Measurements from ENCODE around the gene PSMF1. TPM values are rescaled to one million over a fixed set of nuclear protein-coding genes. Genes with fewer than 3 reads are reported as not detected.

Gene PSMF1
- total and polyA plus RNA-seq, 2 donors (not counting 3 experiments of a cell fraction or from before 2014, with no cell fraction given) = 142 to 354 TPM

DNA sequence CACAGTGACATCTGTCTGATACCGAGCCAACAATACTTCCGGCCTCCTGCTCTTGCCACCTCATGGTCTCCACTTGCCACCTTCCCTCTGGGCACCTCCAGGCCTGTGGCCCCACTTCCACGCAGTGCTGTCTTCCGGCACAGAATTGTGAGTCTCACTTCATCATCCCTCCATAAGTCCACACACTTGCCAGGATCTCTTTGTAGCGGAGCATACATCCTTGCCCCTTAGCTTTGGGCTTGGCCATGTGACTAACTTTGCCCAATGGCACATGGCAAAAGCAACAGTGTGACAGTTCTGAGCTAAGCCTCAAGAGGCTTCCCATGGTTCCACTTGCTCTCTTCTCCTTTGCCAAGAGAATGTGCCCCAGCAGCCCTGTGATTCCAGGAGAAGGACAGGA, 80.3 kb downstream of the PSMF1 start:
- no peak for FAIRE-seq
- POLR2A ChIA-PET = no interaction called here
- Histone ChIP-seq H3K27ac (ENCODE audit: insufficient read depth, low read depth, low read length) (no peak overlapping the region), H3K79me2 (ENCODE audit: control insufficient read depth, insufficient read depth, low read length) (no peaks in the 10 kb centered on the region), H2AFZ (ENCODE audit: low read depth, low read length) (no peak overlapping the region), H3K9me3 (replicated peaks; ENCODE audit: control insufficient read depth, insufficient read depth, low read length) (no peaks in the 10 kb centered on the region), H3K27me3 (ENCODE audit: control insufficient read depth in 2 of 2, insufficient read depth in 2 of 2, low read length in 2 of 2) (peaks cover 6 to 13% of the 10 kb centered on the region in 2 experiments), H3K4me1 (ENCODE audit: control insufficient read depth, extremely low read depth, insufficient read depth, low read length) (no peaks in the 10 kb centered on the region), H3K4me2 (ENCODE audit: insufficient read depth, low read length) (no peak overlapping the region), H3K9me1 (replicated peaks; ENCODE audit: control insufficient read depth, extremely low read depth, insufficient read depth, low read length) (no peaks in the 10 kb centered on the region), H3K9ac (replicated peaks; ENCODE audit: extremely low read depth, insufficient read depth, low read length) (no peak overlapping the region), H4K20me1 (replicated peaks; ENCODE audit: control insufficient read depth, extremely low read depth, insufficient read depth, low read length) (no peaks in the 10 kb centered on the region), H3K4me3 (replicated peaks in 1 of 3; ENCODE audit: insufficient read depth in 1 of 3, low read depth in 1 of 3, low read length in 3 of 3) (no peak overlapping the region), H3K36me3 (ENCODE audit: control insufficient read depth in 2 of 2, extremely low read depth in 1 of 2, insufficient read depth in 2 of 2, low read length in 2 of 2) (no peaks in the 10 kb centered on the region)
- dilution Hi-C loops (cut with MboI; ENCODE audit: extremely low pct_ligation_motif_present, low sequenced_read_pairs) = no loop called here
- intact Hi-C loops (cut with micrococcal nuclease) = no loop called here
- no peak for TF ChIP-seq EZH2 (IDR thresholded peaks at IDR 0.05; ENCODE audit: borderline replicate concordance, low read depth, low read length, severe bottlenecking)
- DNase-seq (ENCODE audit: low read depth, low spot score) = no peak
- CTCF ChIA-PET = interaction anchor here (1.0 to 2.2 kb wide), 2 partner anchors 14 to 15 kb away, joined by 4 to 7 read pairs; partner anchors contain the start of gene TMEM74B
- no TSS peak for BruUV-seq (replicated peaks)

GRCh38 chr20:1199212-1199873, 80.9 kb downstream of the PSMF1 start:
- Histone ChIP-seq H3K9me3 (replicated peaks; ENCODE audit: control insufficient read depth, insufficient read depth, low read length) (no peaks in the 10 kb centered on the region), H3K27me3 (ENCODE audit: control insufficient read depth in 2 of 2, insufficient read depth in 2 of 2, low read length in 2 of 2) (peaks cover 10% of the 10 kb centered on the region in 2 experiments), H3K4me2 (ENCODE audit: insufficient read depth, low read length) (no peak overlapping the region), H3K4me1 (ENCODE audit: control insufficient read depth, extremely low read depth, insufficient read depth, low read length) (no peaks in the 10 kb centered on the region), H3K4me3 (replicated peaks in 1 of 3; ENCODE audit: insufficient read depth in 1 of 3, low read depth in 1 of 3, low read length in 3 of 3) (no peak overlapping the region), H4K20me1 (replicated peaks; ENCODE audit: control insufficient read depth, extremely low read depth, insufficient read depth, low read length) (no peaks in the 10 kb centered on the region), H3K36me3 (ENCODE audit: control insufficient read depth in 2 of 2, extremely low read depth in 1 of 2, insufficient read depth in 2 of 2, low read length in 2 of 2) (no peaks in the 10 kb centered on the region), H3K9me1 (replicated peaks; ENCODE audit: control insufficient read depth, extremely low read depth, insufficient read depth, low read length) (no peaks in the 10 kb centered on the region), H3K9ac (replicated peaks; ENCODE audit: extremely low read depth, insufficient read depth, low read length) (no peak overlapping the region), H2AFZ (ENCODE audit: low read depth, low read length) (no peak overlapping the region), H3K79me2 (ENCODE audit: control insufficient read depth, insufficient read depth, low read length) (no peaks in the 10 kb centered on the region), H3K27ac (ENCODE audit: insufficient read depth, low read depth, low read length) (no peak overlapping the region)
- dilution Hi-C loops (cut with MboI; ENCODE audit: extremely low pct_ligation_motif_present, low sequenced_read_pairs) (no loop called here), intact Hi-C loops (cut with micrococcal nuclease) (no loop called here)
- no TSS peak for BruUV-seq (replicated peaks)
- ChIA-PET POLR2A (no interaction called here), CTCF (interaction anchor here (1.0 to 2.2 kb wide), 5 partner anchors 14 to 305 kb away, joined by 3 to 7 read pairs (median 5); partner anchors contain the start of gene TMEM74B)
- TF ChIP-seq POLR2AphosphoS5 (IDR thresholded peaks at IDR 0.05; ENCODE audit: insufficient read depth, low read depth, low read length) (no peak), POLR2A (IDR thresholded peaks at IDR 0.05; ENCODE audit: low read depth, low read length) (no peak), CTCF (IDR thresholded peaks at IDR 0.05; ENCODE audit: extremely low read depth in 1 of 2, insufficient read depth in 1 of 2, low read depth in 1 of 2, low read length in 2 of 2) (no peak), MAX (IDR thresholded peaks at IDR 0.05; ENCODE audit: insufficient read depth, insufficient read length) (no peak), GATA2 (IDR thresholded peaks at IDR 0.05; ENCODE audit: insufficient read depth, insufficient read length, low read depth, low read length) (no peak), MYC (IDR thresholded peaks at IDR 0.05; ENCODE audit: low read depth, low read length) (no peak), FOS (IDR thresholded peaks at IDR 0.05; ENCODE audit: borderline replicate concordance, insufficient read depth, low read length) (no peak), EZH2 (IDR thresholded peaks at IDR 0.05; ENCODE audit: borderline replicate concordance, low read depth, low read length, severe bottlenecking) (no peak), JUN (IDR thresholded peaks at IDR 0.05; ENCODE audit: borderline replicate concordance, insufficient read depth, insufficient read length, low read depth) (no peak)
- DNase-seq (ENCODE audit: low read depth, low spot score) (no peak), FAIRE-seq (peak; percentile 33)

Measured in endothelial cell of umbilical vein (primary cell).